OCI-LY1 (cell line): ENCODE measurements around the gene COBL.

Source experiments
- EZH2 ChIP-seq: fragments of 200-600 bp; sonication (generic), shearing (Covaris generic); IDR thresholded peaks from 2 replicates; pipeline ENCODE4 v1.8.0; 2017; ENCODE audit warnings: borderline replicate concordance, mixed run types, mild to moderate bottlenecking, antibody characterized with exemption, low read length, moderate library complexity, mixed read lengths
- TF ChIP-seq, protein P1 (sequence below): fragments of 200-600 bp; sonication (generic), shearing (Covaris generic); IDR thresholded peaks from 2 replicates; pipeline ENCODE4 v1.5.1; 2017; ENCODE audit warnings: mild to moderate bottlenecking, antibody characterized with exemption, low read length, moderate library complexity, mixed read lengths

DNA sequence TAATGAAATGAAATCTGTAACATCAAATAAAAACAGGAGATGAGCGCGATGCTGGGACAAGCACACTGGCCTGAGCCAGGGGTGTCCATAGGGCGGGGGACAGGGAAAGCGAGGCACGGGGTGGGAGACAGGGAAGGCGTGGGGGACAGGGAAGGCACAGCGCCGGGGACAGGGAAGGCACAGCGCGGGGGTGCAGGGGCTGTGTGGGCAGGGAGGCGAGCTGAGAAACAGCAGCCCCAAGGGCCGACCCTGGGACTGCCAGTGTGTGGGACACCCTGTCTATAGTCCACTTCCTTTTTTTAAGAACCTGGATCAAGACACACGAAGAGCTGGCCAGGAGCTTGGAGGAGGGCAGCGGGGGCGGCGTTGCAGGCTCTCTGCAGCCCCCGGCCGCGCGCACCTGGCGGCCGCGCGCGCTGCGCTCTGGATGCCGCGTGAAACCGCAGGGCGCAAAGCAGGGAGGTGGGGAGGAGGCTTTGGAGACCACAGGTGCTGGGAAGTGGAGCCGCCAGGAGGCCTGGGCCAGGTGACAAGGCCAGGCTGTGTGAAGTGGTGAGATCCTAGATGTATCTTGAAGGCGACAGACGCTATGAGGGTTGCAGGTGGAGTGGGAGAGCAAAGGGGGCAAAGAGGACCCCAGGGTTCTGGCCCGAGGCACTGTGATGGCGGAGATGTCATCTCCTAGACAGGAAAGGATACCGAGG is 157.7 kb downstream of the COBL start:
- TF ChIP-seq, protein P1, sequence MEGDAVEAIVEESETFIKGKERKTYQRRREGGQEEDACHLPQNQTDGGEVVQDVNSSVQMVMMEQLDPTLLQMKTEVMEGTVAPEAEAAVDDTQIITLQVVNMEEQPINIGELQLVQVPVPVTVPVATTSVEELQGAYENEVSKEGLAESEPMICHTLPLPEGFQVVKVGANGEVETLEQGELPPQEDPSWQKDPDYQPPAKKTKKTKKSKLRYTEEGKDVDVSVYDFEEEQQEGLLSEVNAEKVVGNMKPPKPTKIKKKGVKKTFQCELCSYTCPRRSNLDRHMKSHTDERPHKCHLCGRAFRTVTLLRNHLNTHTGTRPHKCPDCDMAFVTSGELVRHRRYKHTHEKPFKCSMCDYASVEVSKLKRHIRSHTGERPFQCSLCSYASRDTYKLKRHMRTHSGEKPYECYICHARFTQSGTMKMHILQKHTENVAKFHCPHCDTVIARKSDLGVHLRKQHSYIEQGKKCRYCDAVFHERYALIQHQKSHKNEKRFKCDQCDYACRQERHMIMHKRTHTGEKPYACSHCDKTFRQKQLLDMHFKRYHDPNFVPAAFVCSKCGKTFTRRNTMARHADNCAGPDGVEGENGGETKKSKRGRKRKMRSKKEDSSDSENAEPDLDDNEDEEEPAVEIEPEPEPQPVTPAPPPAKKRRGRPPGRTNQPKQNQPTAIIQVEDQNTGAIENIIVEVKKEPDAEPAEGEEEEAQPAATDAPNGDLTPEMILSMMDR = no peak
- TF ChIP-seq EZH2 = no peak
